OCI-LY1 (cell line): ENCODE results near the gene C2orf68.

Source experiments
- H2AFZ ChIP-seq: fragments of 200-600 bp; sonication (generic), shearing (Covaris generic); 2 replicates; pipeline ENCODE4 v1.6.0; 2014; ENCODE audit warnings: antibody characterized with exemption, mild to moderate bottlenecking, low read length
- H3F3A ChIP-seq: fragments of 200-600 bp; sonication (generic), shearing (Covaris generic); 2 replicates; pipeline ENCODE4 v1.6.0; 2014; ENCODE audit warnings: mild to moderate bottlenecking, antibody characterized with exemption, low read length, moderate library complexity; ENCODE audit not compliant: insufficient read depth
- H3K27ac ChIP-seq: fragments of 200-600 bp; sonication (generic); 2 replicates; pipeline ENCODE4 v1.5.1; 2014; ENCODE audit warnings: low read length, mixed run types, mild to moderate bottlenecking, low read depth; ENCODE audit not compliant: poor library complexity, severe bottlenecking
- H3K27me3 ChIP-seq: fragments of 200-600 bp; sonication (generic); 2 replicates; pipeline ENCODE4 v1.6.0; 2014; ENCODE audit warnings: antibody characterized with exemption, mild to moderate bottlenecking, low read length, moderate library complexity; ENCODE audit not compliant: insufficient read depth
- H3K36me3 ChIP-seq: fragments of 200-600 bp; sonication (generic); 2 replicates; pipeline ENCODE4 v1.6.1; 2014; ENCODE audit warnings: mild to moderate bottlenecking, antibody characterized with exemption, low read length, moderate library complexity, mixed read lengths; ENCODE audit not compliant: insufficient read depth
- H3K4me1 ChIP-seq: fragments of 200-600 bp; sonication (generic); 2 replicates; pipeline ENCODE4 v1.5.1; 2014; ENCODE audit warnings: mild to moderate bottlenecking, low read length, moderate library complexity; ENCODE audit not compliant: insufficient read depth, severe bottlenecking
- H3K4me2 ChIP-seq: fragments of 200-600 bp; sonication (generic), shearing (Covaris generic); 2 replicates; pipeline ENCODE4 v1.6.1; 2014; ENCODE audit warnings: low read length
- H3K4me3 ChIP-seq: fragments of 200-600 bp; sonication (generic); 2 replicates; pipeline ENCODE4 v1.5.1; 2014; ENCODE audit warnings: low read length, low read depth, mild to moderate bottlenecking, mixed read lengths; ENCODE audit not compliant: poor library complexity, severe bottlenecking
- H3K79me2 ChIP-seq: fragments of 200-600 bp; shearing (Covaris generic); 2 replicates; pipeline ENCODE4 v1.6.1; 2016; ENCODE audit warnings: mixed run types, low read length, mixed read lengths; ENCODE audit not compliant: insufficient read depth
- H3K9ac ChIP-seq: fragments of 200-600 bp; sonication (generic), shearing (Covaris generic); 2 replicates; pipeline ENCODE4 v1.6.1; 2014; ENCODE audit warnings: mild to moderate bottlenecking, low read length, mixed read lengths
- H3K9me2 ChIP-seq: fragments of 200-600 bp; sonication (generic), shearing (Covaris generic); 2 replicates; pipeline ENCODE4 v1.6.1; 2014; ENCODE audit warnings: low read depth, mild to moderate bottlenecking, low read length, mixed read lengths
- H3K9me3 ChIP-seq: fragments of 200-600 bp; shearing (Covaris generic); 2 replicates; pipeline ENCODE4 v1.6.1; 2014; ENCODE audit warnings: low read length, mixed read lengths
- H4K20me1 ChIP-seq: fragments of 200-600 bp; sonication (generic), shearing (Covaris generic); 2 replicates; pipeline ENCODE4 v1.6.0; 2016; ENCODE audit warnings: mild to moderate bottlenecking, low read length; ENCODE audit not compliant: insufficient read depth
- EZH2 ChIP-seq: fragments of 200-600 bp; sonication (generic), shearing (Covaris generic); IDR thresholded peaks from 2 replicates; pipeline ENCODE4 v1.8.0; 2017; ENCODE audit warnings: borderline replicate concordance, mixed run types, mild to moderate bottlenecking, antibody characterized with exemption, low read length, moderate library complexity, mixed read lengths
- TF ChIP-seq, protein P1 (sequence below): fragments of 200-600 bp; sonication (generic), shearing (Covaris generic); IDR thresholded peaks from 2 replicates; pipeline ENCODE4 v1.5.1; 2017; ENCODE audit warnings: mild to moderate bottlenecking, antibody characterized with exemption, low read length, moderate library complexity, mixed read lengths

Gene C2orf68

DNA sequence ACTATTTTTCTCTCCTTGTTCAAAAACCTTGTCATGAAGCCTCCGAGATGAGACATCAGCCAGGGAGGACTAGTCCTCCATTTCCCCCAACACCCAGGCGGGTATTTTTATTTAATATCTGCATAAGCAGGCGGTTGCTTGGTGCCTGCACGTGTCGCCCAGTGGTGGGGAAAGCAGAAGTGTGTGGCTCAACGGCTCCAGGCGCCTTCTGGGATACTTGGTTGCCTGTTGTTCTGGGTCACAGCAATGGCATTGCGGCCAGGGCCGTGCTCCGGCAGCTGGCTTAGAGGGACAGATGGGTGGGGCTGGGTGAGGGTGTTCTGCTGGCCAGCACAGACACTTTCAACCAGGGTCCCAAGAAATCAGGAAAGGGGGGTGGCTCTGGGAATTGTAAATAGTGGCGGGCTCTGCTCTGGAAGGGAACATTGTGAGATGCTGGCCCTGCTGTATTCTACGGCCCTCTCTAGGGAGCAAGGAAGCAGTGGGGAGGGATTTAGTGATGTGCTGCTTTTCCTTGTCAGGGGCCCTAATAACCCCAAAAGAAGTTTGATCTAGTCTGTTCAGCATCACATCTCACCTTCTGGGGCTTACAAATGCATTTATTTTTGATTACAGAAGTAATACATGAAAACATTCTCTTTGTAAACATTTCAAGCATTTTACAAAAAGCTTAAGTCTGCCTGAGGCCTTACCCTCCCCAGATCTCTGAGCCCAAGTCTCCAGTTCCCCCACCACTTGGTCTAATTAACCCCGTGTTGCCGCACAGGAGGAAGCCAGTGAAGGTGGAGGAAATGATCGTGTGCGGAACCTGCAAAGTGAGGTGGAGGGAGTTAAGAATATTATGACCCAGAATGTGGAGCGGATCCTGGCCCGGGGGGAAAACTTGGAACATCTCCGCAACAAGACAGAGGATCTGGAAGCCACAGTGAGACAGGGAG, 33.4 kb downstream of the C2orf68 start:
- no peaks in the 10 kb centered on the region for H3F3A ChIP-seq
- H3K27me3 ChIP-seq: no peaks in the 10 kb centered on the region
- peaks cover 41% of the 10 kb centered on the region for H3K36me3 ChIP-seq
- no peaks in the 10 kb centered on the region for H3K79me2 ChIP-seq
- TF ChIP-seq EZH2: no peak
- TF ChIP-seq, protein P1, sequence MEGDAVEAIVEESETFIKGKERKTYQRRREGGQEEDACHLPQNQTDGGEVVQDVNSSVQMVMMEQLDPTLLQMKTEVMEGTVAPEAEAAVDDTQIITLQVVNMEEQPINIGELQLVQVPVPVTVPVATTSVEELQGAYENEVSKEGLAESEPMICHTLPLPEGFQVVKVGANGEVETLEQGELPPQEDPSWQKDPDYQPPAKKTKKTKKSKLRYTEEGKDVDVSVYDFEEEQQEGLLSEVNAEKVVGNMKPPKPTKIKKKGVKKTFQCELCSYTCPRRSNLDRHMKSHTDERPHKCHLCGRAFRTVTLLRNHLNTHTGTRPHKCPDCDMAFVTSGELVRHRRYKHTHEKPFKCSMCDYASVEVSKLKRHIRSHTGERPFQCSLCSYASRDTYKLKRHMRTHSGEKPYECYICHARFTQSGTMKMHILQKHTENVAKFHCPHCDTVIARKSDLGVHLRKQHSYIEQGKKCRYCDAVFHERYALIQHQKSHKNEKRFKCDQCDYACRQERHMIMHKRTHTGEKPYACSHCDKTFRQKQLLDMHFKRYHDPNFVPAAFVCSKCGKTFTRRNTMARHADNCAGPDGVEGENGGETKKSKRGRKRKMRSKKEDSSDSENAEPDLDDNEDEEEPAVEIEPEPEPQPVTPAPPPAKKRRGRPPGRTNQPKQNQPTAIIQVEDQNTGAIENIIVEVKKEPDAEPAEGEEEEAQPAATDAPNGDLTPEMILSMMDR: no peak
- H3K9ac ChIP-seq: peak overlapping the region; percentile 73
- no peaks in the 10 kb centered on the region for H3K9me2 ChIP-seq
- H3K27ac ChIP-seq: peak overlapping the region; percentile 60
- H3K4me3 ChIP-seq: peak overlapping the region; percentile 71
- no peak overlapping the region for H2AFZ ChIP-seq
- H4K20me1 ChIP-seq: no peaks in the 10 kb centered on the region
- H3K4me1 ChIP-seq: peaks cover 27% of the 10 kb centered on the region
- peak overlapping the region; percentile 96 for H3K4me2 ChIP-seq
- H3K9me3 ChIP-seq: no peaks in the 10 kb centered on the region

DNA sequence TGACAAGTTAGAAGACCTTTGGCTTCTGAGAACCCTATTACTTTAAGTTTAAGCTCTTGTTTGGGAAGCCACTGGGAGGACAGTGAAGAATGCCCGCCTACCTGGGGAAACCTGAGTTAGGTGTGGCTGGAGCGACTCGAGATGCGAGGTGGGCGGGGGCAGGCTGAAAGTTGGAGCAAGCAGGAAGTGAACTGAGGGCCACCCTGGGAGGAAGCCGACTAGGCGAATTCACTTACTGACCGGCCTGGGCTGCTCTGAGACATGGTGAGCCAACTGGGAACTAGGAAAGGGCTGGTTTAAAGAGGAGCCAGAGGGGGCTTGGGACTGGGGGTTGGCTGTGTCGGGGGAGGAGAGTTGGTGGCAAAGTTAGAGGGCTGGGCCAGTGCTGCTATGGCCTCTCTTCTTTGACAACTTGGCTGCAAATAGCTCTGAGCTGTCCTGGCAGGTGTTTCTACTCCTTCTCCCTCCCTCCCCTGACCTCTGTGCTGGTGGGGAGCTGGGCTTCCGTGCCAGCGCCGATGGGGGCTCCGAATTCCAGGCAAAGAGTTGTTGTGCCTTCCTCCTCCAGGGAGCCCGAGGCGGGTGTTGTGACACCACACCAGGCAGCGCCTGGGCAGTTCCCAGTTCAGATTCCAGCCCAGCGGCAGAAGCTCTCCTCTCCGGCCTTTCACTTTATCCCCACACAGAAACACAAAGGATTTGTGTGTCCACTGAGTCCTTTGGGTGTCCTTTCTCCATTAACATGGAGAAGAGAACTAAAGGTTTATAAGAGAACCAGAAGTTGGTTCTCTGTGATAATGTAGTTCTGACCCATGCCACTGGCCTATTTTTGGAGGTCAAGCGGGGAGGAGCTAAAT, 34.3 kb downstream of the C2orf68 start, which contains the start of gene VAMP8:
Gene VAMP8, plus strand, starts transcription at position 201 of the 857 bp plus-strand sequence. Its CDS starts 61 bp downstream, at position 262.
- TF ChIP-seq EZH2: no peak
- TF ChIP-seq, protein P1: no peak
- Histone ChIP-seq H3K4me1 (peaks cover 27% of the 10 kb centered on the region), H3K79me2 (no peaks in the 10 kb centered on the region), H4K20me1 (no peaks in the 10 kb centered on the region), H3K4me2 (peak within 1 kb of the TSS; percentile 96), H3K9ac (peak within 1 kb of the TSS; percentile 73), H3K27ac (peak within 1 kb of the TSS; percentile 60), H3K4me3 (peak within 1 kb of the TSS; percentile 71), H3K9me2 (no peaks in the 10 kb centered on the region), H3K27me3 (no peaks in the 10 kb centered on the region), H3K9me3 (no peaks in the 10 kb centered on the region), H3F3A (no peaks in the 10 kb centered on the region), H3K36me3 (peaks cover 32% of the 10 kb centered on the region), H2AFZ (no peak within 1 kb of the TSS)

DNA sequence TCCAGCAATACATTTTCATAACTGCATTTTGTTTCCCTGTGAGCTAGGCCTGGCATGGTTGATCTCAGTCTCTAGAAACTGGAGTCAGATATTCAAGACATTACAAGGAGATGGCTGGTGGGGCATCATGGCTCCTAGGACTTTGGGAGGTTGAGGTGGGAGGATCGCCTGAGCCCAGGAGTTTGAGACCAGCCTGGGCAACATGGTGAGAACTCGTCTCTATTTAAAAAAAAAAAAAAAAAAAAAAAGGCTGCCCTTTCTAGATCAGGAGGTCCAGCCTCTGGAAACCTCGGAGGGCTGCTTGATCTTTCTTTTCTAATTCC, 34.8 kb downstream of the C2orf68 start:
- H3K9ac ChIP-seq: peak overlapping the region; percentile 73; the same call in 1 of the 2 replicates

More for the DNA sequence above, 34.8 kb downstream of the C2orf68 start:
- Histone ChIP-seq H3K36me3 (peaks cover 26% of the 10 kb centered on the region), H3F3A (no peaks in the 10 kb centered on the region), H3K9me2 (no peaks in the 10 kb centered on the region), H3K79me2 (no peaks in the 10 kb centered on the region), H3K4me1 (peaks cover 27% of the 10 kb centered on the region), H3K4me2 (peak overlapping the region; percentile 96), H3K27me3 (no peaks in the 10 kb centered on the region), H2AFZ (no peak overlapping the region), H4K20me1 (no peaks in the 10 kb centered on the region), H3K4me3 (peak overlapping the region; percentile 71), H3K9me3 (no peaks in the 10 kb centered on the region), H3K27ac (no peak overlapping the region)
- TF ChIP-seq EZH2: no peak
- TF ChIP-seq, protein P1: no peak
